HG03097 (cell line): ENCODE data around the gene AKAP10.
"Not testable (repeated sequence)": the region's sequence is repeated elsewhere in the genome, so short reads cannot be mapped to it uniquely, and the experiment has no call there.

Experiments used
- ATAC-seq: cut with Tn5 transposase; IDR thresholded peaks from one replicate; pipeline ENCODE4 v1.9.1; 2021; ENCODE audit not compliant: unreplicated experiment, low FRiP score

The AKAP10 gene

GRCh38 chr17:19979917-19980770 is 2.5 kb upstream of the AKAP10 start:
- no peak for ATAC-seq

- no peak for ATAC-seq
Observed at GRCh38 chr17:19978805-19979211, 1.2 kb upstream of the AKAP10 start.

GRCh38 chr17:19978209-19978802 is 678 bp upstream of the AKAP10 start:
- ATAC-seq: peak; percentile 2

GRCh38 chr17:19975601-19976000 is 2.0 kb downstream of the AKAP10 start:
- no peak for ATAC-seq

GRCh38 chr17:19973156-19973555 is 4.5 kb downstream of the AKAP10 start:
- ATAC-seq: no peak

GRCh38 chr17:19962954-19963353 is 14.7 kb downstream of the AKAP10 start:
- not testable (repeated sequence) for ATAC-seq

- ATAC-seq: no peak
Observed at GRCh38 chr17:19958023-19958422, 19.6 kb downstream of the AKAP10 start.

- ATAC-seq: no peak
Observed at GRCh38 chr17:19955099-19955498, 22.5 kb downstream of the AKAP10 start.

GRCh38 chr17:19951411-19951810 is 26.2 kb downstream of the AKAP10 start:
- ATAC-seq: not testable (repeated sequence)

- ATAC-seq: not testable (repeated sequence)
Observed at GRCh38 chr17:19950624-19951195, 26.9 kb downstream of the AKAP10 start.

- ATAC-seq: no peak
Observed at GRCh38 chr17:19948116-19948943, 29.3 kb downstream of the AKAP10 start.

GRCh38 chr17:19946921-19947320 is 30.7 kb downstream of the AKAP10 start:
- no peak for ATAC-seq

- ATAC-seq: no peak
Observed at GRCh38 chr17:19945009-19945626, 32.5 kb downstream of the AKAP10 start.

- no peak for ATAC-seq
Observed at GRCh38 chr17:19943599-19943998, 34.0 kb downstream of the AKAP10 start.

GRCh38 chr17:19943026-19943425 is 34.6 kb downstream of the AKAP10 start:
- ATAC-seq: no peak

GRCh38 chr17:19940722-19941464 is 36.7 kb downstream of the AKAP10 start:
- no peak for ATAC-seq

- ATAC-seq: no peak
Observed at GRCh38 chr17:19939993-19940721, 37.5 kb downstream of the AKAP10 start.

GRCh38 chr17:19938736-19939135 is 38.9 kb downstream of the AKAP10 start:
- ATAC-seq: no peak

- ATAC-seq: no peak
Observed at GRCh38 chr17:19937522-19937921, 40.1 kb downstream of the AKAP10 start.
